HG03095 (cell line): ENCODE results near the gene CDO1.
"Not testable (repeated sequence)": the region's sequence is repeated elsewhere in the genome, so short reads cannot be mapped to it uniquely, and the experiment has no call there.

Experiments
- ATAC-seq: cut with Tn5 transposase; IDR thresholded peaks from one replicate; pipeline ENCODE4 v1.9.1; 2021; ENCODE audit warnings: moderate library complexity; ENCODE audit not compliant: unreplicated experiment

CDO1 gene

DNA sequence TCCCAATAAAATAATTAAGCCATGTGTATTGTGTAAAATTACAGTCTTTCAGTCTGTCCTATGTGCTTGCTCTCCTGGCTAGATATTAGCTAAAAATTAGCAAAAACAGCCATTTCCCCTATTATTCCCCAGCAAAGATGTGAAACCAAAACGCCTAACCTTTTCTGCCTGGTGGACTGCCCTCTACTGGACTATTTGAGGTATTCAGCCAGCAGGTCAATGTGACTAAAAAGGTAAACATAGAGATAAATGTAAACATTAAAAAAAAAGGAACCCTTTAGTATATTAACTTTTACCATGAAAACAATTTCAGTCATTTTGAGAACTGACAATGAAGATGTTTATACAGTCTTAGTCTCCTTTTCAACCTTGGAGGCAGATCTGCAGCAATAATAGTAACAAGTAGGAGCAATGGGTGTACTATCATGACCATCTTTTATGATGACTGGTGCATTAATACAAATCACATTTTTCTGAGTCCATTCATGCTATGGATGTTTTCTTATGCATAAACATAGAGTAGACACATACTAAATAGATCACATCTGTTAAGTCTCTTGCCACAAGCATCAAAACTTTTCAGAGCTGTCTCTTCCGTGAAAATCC lies 14.8 kb upstream of the CDO1 start:
- ATAC-seq, result no peak

GRCh38 chr5:115829913-115830312 lies 13.5 kb upstream of the CDO1 start:
- no peak for ATAC-seq

GRCh38 chr5:115825948-115826347 lies 9.5 kb upstream of the CDO1 start:
- ATAC-seq, result no peak

DNA sequence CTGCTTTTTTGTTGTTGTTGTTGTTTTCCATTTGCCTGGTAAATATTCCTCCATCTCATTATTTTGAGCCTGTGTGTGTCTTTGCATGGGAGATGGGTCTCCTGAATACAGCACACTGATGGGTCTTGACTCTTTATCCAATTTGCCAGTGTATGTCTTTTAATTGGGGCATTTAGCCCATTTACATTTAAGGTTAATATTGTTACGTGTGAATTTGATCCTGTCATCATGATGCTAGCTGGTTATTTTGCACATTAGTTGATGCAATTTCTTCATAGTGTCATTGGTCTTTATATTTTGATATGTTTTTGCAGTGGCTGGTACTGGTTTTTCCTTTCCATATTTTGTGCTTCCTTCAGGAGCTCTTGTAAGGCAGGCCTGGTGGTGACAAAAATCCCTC lies 8.5 kb upstream of the CDO1 start:
- ATAC-seq, result not testable (repeated sequence)

DNA sequence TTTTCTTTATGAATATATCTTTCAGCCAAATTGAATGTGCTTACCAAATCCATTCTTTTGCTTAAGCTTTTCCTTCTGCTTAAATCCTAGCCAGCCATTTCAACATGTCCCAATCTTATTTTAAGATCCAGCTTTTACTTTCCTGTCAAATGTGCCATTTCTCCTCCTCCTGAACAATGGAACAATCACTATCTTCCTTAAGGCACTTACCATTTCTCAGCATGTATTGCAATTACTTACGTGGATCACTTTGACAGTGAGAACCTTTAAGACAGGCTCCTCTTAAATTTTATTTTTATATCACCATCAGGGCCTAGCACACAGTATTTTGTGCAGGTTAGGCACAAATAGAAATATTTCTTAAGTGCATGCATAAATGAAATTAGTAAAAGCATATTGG lies 4.4 kb upstream of the CDO1 start:
- no peak for ATAC-seq

- no peak for ATAC-seq
These were observed 2.4 kb upstream of the CDO1 start for GRCh38 chr5:115818821-115819220.

GRCh38 chr5:115817386-115817785 lies 927 bp upstream of the CDO1 start:
- no peak for ATAC-seq

- no peak for ATAC-seq
These were observed 700 bp downstream of the CDO1 start for GRCh38 chr5:115815693-115816225.

DNA sequence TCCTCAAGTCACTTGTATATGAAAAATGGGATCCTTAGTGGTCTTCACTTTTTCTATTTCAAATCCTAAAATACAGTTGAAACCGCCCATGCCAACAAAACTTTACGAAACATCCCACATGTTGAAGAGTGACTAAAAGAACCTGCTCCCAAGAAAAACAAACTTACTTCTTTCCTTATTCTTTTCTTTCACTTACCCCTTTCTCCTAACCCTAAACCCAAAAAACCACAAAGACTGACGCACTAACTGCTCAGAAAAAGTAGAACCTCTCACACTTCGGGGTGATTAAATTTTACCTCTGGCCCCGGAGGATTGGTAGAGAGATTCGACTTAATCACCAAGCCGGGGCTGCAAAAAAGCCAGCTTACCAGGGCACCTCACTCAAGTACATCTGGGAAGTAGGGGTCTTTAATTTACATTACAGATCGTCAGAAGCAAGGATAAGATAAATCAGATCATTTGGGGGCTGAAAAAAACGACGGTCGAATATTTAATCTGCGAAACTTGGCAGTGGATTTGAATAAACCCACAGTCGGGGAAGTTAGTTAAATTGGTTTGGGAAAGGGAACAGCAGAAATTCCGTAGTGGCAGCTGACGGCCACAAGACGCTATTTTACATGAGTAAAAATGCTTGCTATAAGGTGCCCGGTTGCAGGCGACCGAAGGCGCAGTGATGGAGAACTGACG lies 1.3 kb downstream of the CDO1 start:
- no peak for ATAC-seq

- ATAC-seq, result no peak
These were observed 2.7 kb downstream of the CDO1 start for GRCh38 chr5:115813719-115814118.

- no peak for ATAC-seq
These were observed 4.1 kb downstream of the CDO1 start for GRCh38 chr5:115812372-115812771.

- no peak for ATAC-seq
These were observed 5.1 kb downstream of the CDO1 start for GRCh38 chr5:115811406-115811805.

DNA sequence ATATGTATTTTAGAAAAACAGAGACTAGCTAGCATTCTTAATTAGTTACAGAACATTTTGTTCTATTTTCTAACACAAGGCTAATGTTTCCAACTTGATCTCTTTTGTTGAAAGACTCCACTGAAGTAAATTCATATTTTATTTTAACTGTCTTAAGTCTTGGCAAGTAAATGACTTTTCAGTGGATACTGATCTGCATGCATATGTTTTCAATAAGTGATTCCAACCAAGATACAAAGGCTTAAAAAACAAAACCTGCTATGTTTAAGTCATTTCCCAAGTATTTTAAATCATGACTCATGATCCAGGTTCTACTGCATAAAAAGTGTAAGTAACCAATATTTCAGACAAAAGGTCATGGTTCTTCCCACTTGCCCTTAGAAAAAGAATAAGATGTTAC lies 5.7 kb downstream of the CDO1 start:
- ATAC-seq, result no peak

DNA sequence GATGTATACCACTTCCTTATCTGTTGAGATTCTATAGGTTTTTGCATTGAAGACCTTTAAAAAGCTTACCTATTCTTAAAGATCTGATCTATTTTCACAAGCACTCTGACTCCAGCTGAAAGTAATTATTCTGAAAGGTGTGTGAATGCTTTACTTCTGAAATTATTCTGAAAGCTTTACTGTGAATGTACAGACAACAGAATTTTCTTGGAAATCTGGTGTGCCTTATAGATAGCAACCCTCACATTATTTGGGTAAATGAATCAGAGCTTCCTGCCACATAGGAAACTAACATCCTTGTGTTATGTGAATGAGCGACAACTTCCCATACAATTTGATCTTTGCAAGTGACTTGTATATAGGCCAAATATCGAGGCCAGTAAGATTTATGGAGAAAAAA lies 6.5 kb downstream of the CDO1 start:
- ATAC-seq, result no peak

DNA sequence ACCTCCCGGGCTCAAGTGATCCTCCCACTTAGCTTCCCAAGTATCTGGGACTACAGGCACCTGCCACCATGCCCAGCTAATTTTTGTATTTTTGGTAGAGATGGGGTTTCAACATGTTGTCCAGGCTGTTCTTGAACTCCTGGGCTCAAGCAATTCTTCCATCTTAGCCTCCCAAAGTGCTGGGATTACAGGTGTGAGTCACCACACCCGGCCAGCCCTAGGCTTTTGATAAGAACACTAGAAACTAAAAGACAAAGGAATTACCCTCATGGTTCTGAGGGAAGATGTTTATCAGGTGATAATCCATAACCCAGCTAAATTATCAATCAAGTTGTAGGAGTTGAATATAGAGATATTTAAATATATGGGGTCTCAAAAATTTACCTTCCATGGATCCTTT lies 8.4 kb downstream of the CDO1 start:
- ATAC-seq, result not testable (repeated sequence)

- no peak for ATAC-seq
These were observed 8.8 kb downstream of the CDO1 start for GRCh38 chr5:115807654-115808052.

DNA sequence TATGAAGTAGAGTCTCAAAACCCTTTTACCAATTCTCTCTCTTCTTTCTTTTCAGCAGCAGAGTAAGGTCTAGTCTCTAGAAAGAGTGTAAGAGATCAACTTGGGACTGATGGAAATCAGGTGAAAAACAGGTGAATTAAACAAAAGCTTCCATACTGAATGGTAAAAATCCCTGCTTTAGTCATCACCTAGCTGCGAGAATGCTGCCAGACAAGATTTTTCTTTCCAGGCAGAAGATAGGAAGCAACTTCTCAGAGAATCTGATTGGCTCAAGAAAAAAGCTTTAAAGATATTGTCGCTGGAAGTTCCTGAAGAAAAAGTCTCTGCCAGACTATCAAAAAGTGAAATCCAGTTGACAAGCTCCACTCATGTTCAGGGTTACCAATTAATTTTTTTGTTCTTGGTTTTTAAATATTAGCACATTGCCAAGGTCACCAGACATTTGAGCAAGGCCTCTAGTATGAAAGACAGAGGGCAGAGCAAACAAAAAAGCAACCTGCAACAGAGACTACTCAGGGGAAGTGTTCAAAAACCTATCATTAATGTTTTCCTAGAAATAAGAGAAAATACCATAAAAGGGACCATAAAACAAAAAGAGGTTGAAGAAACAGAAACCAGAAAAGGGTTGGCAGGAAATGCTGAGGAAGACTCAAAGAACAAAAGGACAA lies 9.3 kb downstream of the CDO1 start:
- no peak for ATAC-seq

GRCh38 chr5:115801984-115802383 lies 14.5 kb downstream of the CDO1 start:
- no peak for ATAC-seq

DNA sequence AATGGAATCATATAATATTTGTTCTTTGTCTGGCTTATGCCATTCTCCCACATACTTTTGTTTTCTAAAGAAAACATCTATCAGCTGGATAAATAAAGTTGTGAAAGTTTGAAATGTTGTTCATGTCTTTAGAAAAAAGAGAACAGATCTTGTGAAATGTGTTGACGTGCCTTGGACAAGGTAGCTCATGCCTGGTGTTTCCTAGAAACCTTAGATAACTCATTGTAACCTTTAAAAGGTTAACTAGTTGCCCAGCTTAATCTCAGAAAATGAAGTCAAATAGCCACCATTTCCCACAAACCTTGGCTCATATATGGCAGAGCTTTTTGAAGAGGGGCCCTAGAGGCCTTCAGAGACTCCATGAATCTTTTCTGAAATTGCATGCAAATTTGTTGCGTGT lies 15.3 kb downstream of the CDO1 start:
- ATAC-seq, result no peak

DNA sequence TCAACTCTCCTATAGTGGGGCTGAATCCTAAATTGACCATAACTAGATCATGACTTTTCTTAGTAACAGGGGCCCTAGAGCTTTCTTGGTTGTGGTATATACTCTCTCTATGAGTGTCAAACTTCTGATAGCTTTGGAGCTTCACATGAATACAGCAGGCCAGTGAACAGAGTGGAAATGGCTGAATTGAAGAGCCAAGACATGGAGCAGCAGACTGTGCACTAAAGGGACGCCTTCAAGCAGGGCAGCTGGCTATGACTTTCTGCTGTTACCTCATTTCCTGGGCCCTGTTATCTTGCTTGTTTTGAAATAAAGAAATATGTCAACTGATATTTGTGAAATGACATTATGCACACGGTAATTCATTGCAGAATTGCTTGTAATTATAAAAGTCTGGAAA lies 16.4 kb downstream of the CDO1 start:
- ATAC-seq, result no peak

DNA sequence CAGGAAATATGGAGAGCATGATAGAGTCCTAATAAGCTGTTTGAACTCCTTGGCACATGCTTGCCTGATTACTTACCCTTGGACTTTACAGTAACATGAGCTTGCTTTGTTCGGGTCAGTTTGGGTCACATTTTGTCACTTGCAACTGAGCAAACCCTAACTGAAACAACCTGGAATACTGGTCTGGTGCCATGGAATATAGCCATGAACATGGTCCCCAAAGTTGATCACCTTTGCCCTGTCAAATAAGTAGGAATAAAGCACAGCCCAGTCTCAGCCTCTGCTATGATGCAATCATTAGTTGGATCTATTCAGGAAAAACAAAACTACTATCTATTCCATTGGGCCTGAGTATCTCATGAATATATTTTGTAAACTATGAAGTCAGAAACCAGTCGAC lies 18.2 kb downstream of the CDO1 start:
- no peak for ATAC-seq

DNA sequence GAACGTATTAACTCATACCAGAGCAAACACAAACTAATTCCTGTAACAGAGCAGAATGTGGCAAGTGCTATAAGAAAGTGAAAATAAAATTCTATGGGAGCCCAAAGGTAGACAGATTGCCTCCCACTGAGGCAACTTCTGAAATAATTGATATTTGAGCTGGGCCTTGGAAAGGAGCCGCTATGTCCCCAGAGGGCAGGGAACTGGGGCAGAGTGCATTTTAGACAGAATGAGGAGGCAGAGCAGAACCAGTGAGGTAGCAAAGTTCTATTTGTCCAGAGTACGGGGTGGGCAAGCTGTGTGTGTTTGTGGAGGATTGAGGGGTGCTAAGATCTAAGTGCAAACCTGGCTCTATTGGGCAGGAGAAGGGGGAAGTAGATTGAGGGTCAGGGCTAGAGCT lies 19.8 kb downstream of the CDO1 start:
- no peak for ATAC-seq
